ENCODE measurements around the gene COPS4.

DNA sequence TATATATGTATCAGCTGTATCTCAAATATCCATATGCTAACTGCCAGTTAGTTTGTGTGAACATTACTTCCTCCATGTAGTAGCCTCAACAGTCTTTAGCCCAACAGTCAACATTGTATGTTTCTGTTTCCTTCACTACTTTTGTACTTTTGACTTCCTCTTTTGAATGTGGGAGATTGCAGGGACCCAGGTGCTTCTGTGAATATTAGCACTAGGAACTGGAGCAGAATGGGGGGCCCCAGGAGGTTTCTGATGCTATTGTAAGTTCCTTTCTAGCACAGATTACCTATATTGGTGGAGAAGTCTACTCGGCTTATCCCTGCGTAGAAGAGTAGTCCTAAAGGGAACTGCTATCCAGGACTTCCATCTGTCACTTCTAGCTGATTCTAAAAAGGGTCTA, 77.2 kb downstream of the COPS4 start:
- TF ChIP-seq, protein P1, sequence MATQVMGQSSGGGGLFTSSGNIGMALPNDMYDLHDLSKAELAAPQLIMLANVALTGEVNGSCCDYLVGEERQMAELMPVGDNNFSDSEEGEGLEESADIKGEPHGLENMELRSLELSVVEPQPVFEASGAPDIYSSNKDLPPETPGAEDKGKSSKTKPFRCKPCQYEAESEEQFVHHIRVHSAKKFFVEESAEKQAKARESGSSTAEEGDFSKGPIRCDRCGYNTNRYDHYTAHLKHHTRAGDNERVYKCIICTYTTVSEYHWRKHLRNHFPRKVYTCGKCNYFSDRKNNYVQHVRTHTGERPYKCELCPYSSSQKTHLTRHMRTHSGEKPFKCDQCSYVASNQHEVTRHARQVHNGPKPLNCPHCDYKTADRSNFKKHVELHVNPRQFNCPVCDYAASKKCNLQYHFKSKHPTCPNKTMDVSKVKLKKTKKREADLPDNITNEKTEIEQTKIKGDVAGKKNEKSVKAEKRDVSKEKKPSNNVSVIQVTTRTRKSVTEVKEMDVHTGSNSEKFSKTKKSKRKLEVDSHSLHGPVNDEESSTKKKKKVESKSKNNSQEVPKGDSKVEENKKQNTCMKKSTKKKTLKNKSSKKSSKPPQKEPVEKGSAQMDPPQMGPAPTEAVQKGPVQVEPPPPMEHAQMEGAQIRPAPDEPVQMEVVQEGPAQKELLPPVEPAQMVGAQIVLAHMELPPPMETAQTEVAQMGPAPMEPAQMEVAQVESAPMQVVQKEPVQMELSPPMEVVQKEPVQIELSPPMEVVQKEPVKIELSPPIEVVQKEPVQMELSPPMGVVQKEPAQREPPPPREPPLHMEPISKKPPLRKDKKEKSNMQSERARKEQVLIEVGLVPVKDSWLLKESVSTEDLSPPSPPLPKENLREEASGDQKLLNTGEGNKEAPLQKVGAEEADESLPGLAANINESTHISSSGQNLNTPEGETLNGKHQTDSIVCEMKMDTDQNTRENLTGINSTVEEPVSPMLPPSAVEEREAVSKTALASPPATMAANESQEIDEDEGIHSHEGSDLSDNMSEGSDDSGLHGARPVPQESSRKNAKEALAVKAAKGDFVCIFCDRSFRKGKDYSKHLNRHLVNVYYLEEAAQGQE (IDR thresholded peaks at IDR 0.05; ENCODE audit: insufficient read depth in 1 of 2, low read depth in 2 of 2, low read length in 2 of 2): no peak
- TF ChIP-seq SIN3A (IDR thresholded peaks at IDR 0.05; ENCODE audit: borderline replicate concordance, insufficient read depth, low read length) (no peak), TAF1 (IDR thresholded peaks at IDR 0.05; ENCODE audit: borderline replicate concordance, insufficient read depth, low read length) (no peak)
